Mesenchymal stem cell (in vitro differentiated cells and primary cell): ENCODE measurements around the gene PPP2R5B.
A peak's percentile ranks its signal among the peaks of the same experiment; 100 is the strongest.

Source experiments
- DNase-seq: peaks from one replicate; pipeline ENCODE4 v3.0.0-alpha.2; 2013
- H2AFZ ChIP-seq: one replicate; pipeline ENCODE4 v1.6.1; 2013; ENCODE audit warnings: low read depth, mild to moderate bottlenecking, control low read depth, inconsistent platforms, low read length, moderate library complexity
- H2AK5ac ChIP-seq: 2 replicates; pipeline ENCODE4 v1.6.1; 2013; ENCODE audit warnings: low read length, moderate library complexity, mild to moderate bottlenecking, inconsistent platforms; ENCODE audit not compliant: severe bottlenecking
- H2BK120ac ChIP-seq: one replicate; pipeline ENCODE4 v1.6.1; 2013; ENCODE audit warnings: low read depth, mild to moderate bottlenecking, inconsistent platforms, low read length, moderate library complexity
- H2BK12ac ChIP-seq, 2 experiments: one replicate each; pipeline ENCODE4 v1.6.1; 2013; ENCODE audit warnings: inconsistent platforms in 2 of 2, low read length in 2 of 2, mild to moderate bottlenecking in 2 of 2, moderate library complexity in 2 of 2, control low read depth in 1 of 2
- H2BK15ac ChIP-seq: one replicate; pipeline ENCODE4 v1.6.1; 2013; ENCODE audit warnings: mild to moderate bottlenecking, low read depth, inconsistent platforms; ENCODE audit not compliant: poor library complexity, severe bottlenecking
- H2BK5ac ChIP-seq: 2 replicates; pipeline ENCODE4 v1.6.1; 2013; ENCODE audit warnings: low read depth, mild to moderate bottlenecking, low read length, control low read depth, inconsistent platforms; ENCODE audit not compliant: poor library complexity, severe bottlenecking
- H3K14ac ChIP-seq, 2 experiments: one replicate each; pipeline ENCODE4 v1.6.1; 2013; ENCODE audit warnings: inconsistent platforms in 2 of 2, low read length in 2 of 2, control low read depth in 1 of 2, mild to moderate bottlenecking in 1 of 2, moderate library complexity in 1 of 2
- H3K18ac ChIP-seq, 2 experiments: one replicate each; pipeline ENCODE4 v1.6.1; 2013; ENCODE audit warnings: inconsistent platforms in 2 of 2, low read length in 2 of 2, control low read depth in 1 of 2, low read depth in 1 of 2, mild to moderate bottlenecking in 1 of 2
- H3K23ac ChIP-seq, 2 experiments: one replicate each; pipeline ENCODE4 v1.6.1; 2013; ENCODE audit warnings: inconsistent platforms in 2 of 2, low read length in 2 of 2, mild to moderate bottlenecking in 2 of 2, moderate library complexity in 2 of 2, control low read depth in 1 of 2
- H3K27ac ChIP-seq: 2 replicates; pipeline ENCODE4 v1.5.1; 2013; ENCODE audit warnings: mild to moderate bottlenecking, moderate library complexity, low read length, control low read depth, inconsistent platforms; ENCODE audit not compliant: poor library complexity, severe bottlenecking
- H3K27me3 ChIP-seq, 2 experiments: 2 replicates each; pipeline versions ENCODE4 v1.6.1 to v1.7.0; 2013; ENCODE audit warnings: low read length in 2 of 2, mild to moderate bottlenecking in 2 of 2, moderate library complexity in 2 of 2, control low read depth in 1 of 2, inconsistent platforms in 1 of 2; ENCODE audit not compliant: control insufficient read depth in 1 of 2, insufficient read depth in 1 of 2
- H3K36me3 ChIP-seq, 2 experiments: 2 replicates each; pipeline versions ENCODE4 v1.6.1 to v1.7.0; 2013; ENCODE audit warnings: low read length in 2 of 2, control low read depth in 1 of 2, inconsistent platforms in 1 of 2, low read depth in 1 of 2, mild to moderate bottlenecking in 1 of 2; ENCODE audit not compliant: insufficient read depth in 2 of 2, control insufficient read depth in 1 of 2
- H3K4ac ChIP-seq, 2 experiments: one replicate each; pipeline ENCODE4 v1.6.1; 2013; ENCODE audit warnings: inconsistent platforms in 2 of 2, low read length in 2 of 2, mild to moderate bottlenecking in 2 of 2, moderate library complexity in 2 of 2, control low read depth in 1 of 2, low read depth in 1 of 2
- H3K4me1 ChIP-seq: 2 replicates; pipeline ENCODE4 v1.6.1; 2013; ENCODE audit warnings: low read depth, low read length, control low read depth; ENCODE audit not compliant: control insufficient read depth, insufficient read depth
- H3K4me2 ChIP-seq: 2 replicates; pipeline ENCODE4 v1.6.1; 2013; ENCODE audit warnings: low read length, mild to moderate bottlenecking, inconsistent platforms; ENCODE audit not compliant: poor library complexity, severe bottlenecking
- H3K4me3 ChIP-seq, 2 experiments: 2 replicates each; pipeline versions ENCODE4 v1.5.1 to v1.7.0; 2013; ENCODE audit warnings: low read length in 2 of 2, mild to moderate bottlenecking in 2 of 2, control low read depth in 1 of 2, low read depth in 1 of 2; ENCODE audit not compliant: insufficient read depth in 1 of 2
- H3K79me1 ChIP-seq: replicated peaks from 2 replicates; pipeline ENCODE4 v1.6.1; 2013; ENCODE audit warnings: mild to moderate bottlenecking, control low read depth, low read length, inconsistent platforms; ENCODE audit not compliant: poor library complexity, severe bottlenecking
- H3K9ac ChIP-seq: 2 replicates; pipeline ENCODE4 v1.7.0; 2013; ENCODE audit warnings: mild to moderate bottlenecking, low read length, moderate library complexity
- H3K9me3 ChIP-seq: 2 replicates; pipeline ENCODE4 v1.7.0; 2013; ENCODE audit warnings: mild to moderate bottlenecking, low read length; ENCODE audit not compliant: control insufficient read depth
- H4K8ac ChIP-seq: one replicate; pipeline ENCODE4 v1.6.1; 2013; ENCODE audit warnings: inconsistent platforms, mild to moderate bottlenecking, low read length, moderate library complexity
- H4K91ac ChIP-seq: one replicate; pipeline ENCODE4 v1.6.1; 2013; ENCODE audit warnings: mild to moderate bottlenecking, low read length, inconsistent platforms
- WGBS: methylation state at CpG from one replicate; pipeline ENCODE4 v1.1.7; 2013; ENCODE audit warnings: mixed read lengths; 5-methylcytosine and 5-hydroxymethylcytosine counted together

The PPP2R5B gene

GRCh38 chr11:64885367-64886286 lies 38.9 kb upstream of the PPP2R5B start:
- Histone ChIP-seq H3K79me1 (no peaks in the 10 kb centered on the region), H3K4me1 (peaks cover 17% of the 10 kb centered on the region), H3K4ac (peak overlapping the region; percentile 46 to 74), H3K23ac (no peak overlapping the region), H2AK5ac (peak overlapping the region; percentile 34), H2BK120ac (no peak overlapping the region), H3K27me3 (no peaks in the 10 kb centered on the region), H2BK15ac (peak overlapping the region; percentile 71), H2BK5ac (no peak overlapping the region), H3K9me3 (no peaks in the 10 kb centered on the region), H2BK12ac (peak overlapping the region; percentile 73 to 89), H4K91ac (peak overlapping the region; percentile 75), H4K8ac (peak overlapping the region; percentile 75), H3K14ac (peak overlapping the region in 1 of 2 experiments; percentile 69), H2AFZ (no peak overlapping the region), H3K36me3 (no peaks in the 10 kb centered on the region), H3K4me2 (no peak overlapping the region), H3K4me3 (peak overlapping the region in 1 of 2 experiments; percentile 33), H3K9ac (no peak overlapping the region), H3K18ac (peak overlapping the region; percentile 81 to 89), H3K27ac (no peak overlapping the region)
- peak; percentile 95 for DNase-seq
- WGBS = 51% methylated on average over 12 of the region's 15 CpGs

- Histone ChIP-seq H3K36me3 (no peaks in the 10 kb centered on the region), H3K4me1 (peaks cover 17% of the 10 kb centered on the region), H3K9ac (peak overlapping the region; percentile 70), H3K79me1 (no peaks in the 10 kb centered on the region), H3K4me3 (no peak overlapping the region), H3K4ac (peak overlapping the region in 1 of 2 experiments; percentile 11), H3K27me3 (no peaks in the 10 kb centered on the region), H4K91ac (no peak overlapping the region), H3K4me2 (no peak overlapping the region), H3K23ac (no peak overlapping the region), H2BK15ac (no peak overlapping the region), H3K14ac (no peak overlapping the region), H3K9me3 (no peaks in the 10 kb centered on the region), H2BK12ac (no peak overlapping the region), H3K18ac (peak overlapping the region in 1 of 2 experiments; percentile 23), H2AK5ac (no peak overlapping the region), H3K27ac (no peak overlapping the region), H2BK5ac (no peak overlapping the region), H2AFZ (peak overlapping the region; percentile 96), H2BK120ac (no peak overlapping the region), H4K8ac (no peak overlapping the region)
- DNase-seq = no peak
- 88% methylated on average over 5 of the region's 8 CpGs for WGBS
Observed at GRCh38 chr11:64887234-64887756, 37.2 kb upstream of the PPP2R5B start.

GRCh38 chr11:64887757-64888405 lies 36.6 kb upstream of the PPP2R5B start:
- Histone ChIP-seq H3K14ac (peak overlapping the region in 1 of 2 experiments; percentile 84), H3K4me2 (peak overlapping the region; percentile 1), H3K4me1 (peaks cover 17% of the 10 kb centered on the region), H3K18ac (peak overlapping the region; percentile 37 to 90), H3K9ac (peak overlapping the region; percentile 70), H4K91ac (peak overlapping the region; percentile 94), H3K27ac (no peak overlapping the region), H3K27me3 (no peaks in the 10 kb centered on the region), H2BK120ac (no peak overlapping the region), H3K4me3 (peak overlapping the region in 1 of 2 experiments; percentile 71), H2BK5ac (no peak overlapping the region), H2AK5ac (no peak overlapping the region), H2AFZ (peak overlapping the region; percentile 96), H3K9me3 (no peaks in the 10 kb centered on the region), H2BK12ac (peak overlapping the region; percentile 89 to 95), H3K36me3 (no peaks in the 10 kb centered on the region), H2BK15ac (peak overlapping the region; percentile 20), H3K79me1 (no peaks in the 10 kb centered on the region), H3K4ac (peak overlapping the region in 1 of 2 experiments; percentile 90), H3K23ac (no peak overlapping the region), H4K8ac (peak overlapping the region; percentile 95)
- DNase-seq = peak; percentile 62
- WGBS = 20% methylated on average over 34 of the region's 34 CpGs

- no peak overlapping the region for H3K14ac ChIP-seq
- H3K27ac ChIP-seq = no peak overlapping the region
- H3K36me3 ChIP-seq = no peaks in the 10 kb centered on the region
- H3K4me2 ChIP-seq = no peak overlapping the region
- peak overlapping the region in 1 of 2 experiments; percentile 45 for H2BK12ac ChIP-seq
- peak overlapping the region in 1 of 2 experiments; percentile 71 for H3K4me3 ChIP-seq
- no peak overlapping the region for H2AK5ac ChIP-seq
- 78% methylated on average over 8 of the region's 8 CpGs for WGBS
- DNase-seq = no peak
- H3K4me1 ChIP-seq = peaks cover 21% of the 10 kb centered on the region
- H3K4ac ChIP-seq = peak overlapping the region in 1 of 2 experiments; percentile 49
- H3K9ac ChIP-seq = peak overlapping the region; percentile 70
- peak overlapping the region in 1 of 2 experiments; percentile 90 for H3K18ac ChIP-seq
- peak overlapping the region; percentile 94 for H4K91ac ChIP-seq
- no peak overlapping the region for H2BK120ac ChIP-seq
- peak overlapping the region; percentile 95 for H4K8ac ChIP-seq
- H2AFZ ChIP-seq = peak overlapping the region; percentile 92
- no peaks in the 10 kb centered on the region for H3K9me3 ChIP-seq
- H3K79me1 ChIP-seq = no peaks in the 10 kb centered on the region
- no peak overlapping the region for H2BK5ac ChIP-seq
- no peak overlapping the region for H3K23ac ChIP-seq
- no peak overlapping the region for H2BK15ac ChIP-seq
- H3K27me3 ChIP-seq = no peaks in the 10 kb centered on the region
Observed at GRCh38 chr11:64888406-64888728, 36.1 kb upstream of the PPP2R5B start.
